HG03025 (cell line): Measurements from ENCODE around the gene TPSG1.
"Not testable (repeated sequence)": the region's sequence is repeated elsewhere in the genome, so short reads cannot be mapped to it uniquely, and the experiment has no call there.

Source experiments
- ATAC-seq: cut with Tn5 transposase; IDR thresholded peaks from one replicate; pipeline ENCODE4 v1.9.1; 2021; ENCODE audit warnings: mild to moderate bottlenecking, moderate library complexity; ENCODE audit not compliant: unreplicated experiment, low FRiP score

TPSG1 gene

GRCh38 chr16:1198671-1199346 is 26.3 kb downstream of the TPSG1 start:
- ATAC-seq = not testable (repeated sequence)

GRCh38 chr16:1198194-1198593 is 26.9 kb downstream of the TPSG1 start:
- ATAC-seq = no peak

GRCh38 chr16:1197237-1197866 is 27.7 kb downstream of the TPSG1 start:
- no peak for ATAC-seq

GRCh38 chr16:1196494-1196893 is 28.6 kb downstream of the TPSG1 start:
- ATAC-seq = no peak

- ATAC-seq = no peak
These were observed 29.7 kb downstream of the TPSG1 start for GRCh38 chr16:1195393-1195666.

- ATAC-seq = no peak
These were observed 30.2 kb downstream of the TPSG1 start for GRCh38 chr16:1194665-1195392.

GRCh38 chr16:1193825-1194581 is 31.1 kb downstream of the TPSG1 start:
- ATAC-seq = no peak

- ATAC-seq = no peak
These were observed 31.8 kb downstream of the TPSG1 start for GRCh38 chr16:1193143-1193824.

GRCh38 chr16:1192384-1193073 is 32.5 kb downstream of the TPSG1 start:
- ATAC-seq = no peak

GRCh38 chr16:1190789-1191188 is 34.3 kb downstream of the TPSG1 start:
- not testable (repeated sequence) for ATAC-seq

- no peak for ATAC-seq
These were observed 35.6 kb downstream of the TPSG1 start for GRCh38 chr16:1189455-1189854.

- ATAC-seq = no peak
These were observed 36.5 kb downstream of the TPSG1 start for GRCh38 chr16:1188432-1189189.

GRCh38 chr16:1185460-1186207 is 39.4 kb downstream of the TPSG1 start:
- not testable (repeated sequence) for ATAC-seq

- no peak for ATAC-seq
These were observed 40.1 kb downstream of the TPSG1 start for GRCh38 chr16:1184980-1185379.

- ATAC-seq = no peak
These were observed 40.8 kb downstream of the TPSG1 start for GRCh38 chr16:1184156-1184868.

- ATAC-seq = no peak
These were observed 41.8 kb downstream of the TPSG1 start for GRCh38 chr16:1182950-1183907.

GRCh38 chr16:1182316-1182671 is 42.8 kb downstream of the TPSG1 start:
- ATAC-seq = no peak
